GF-D8 (cell line): Measurements from ENCODE around the gene CEP57L1.
"Not testable (repeated sequence)": the region's sequence is repeated elsewhere in the genome, so short reads cannot be mapped to it uniquely, and the experiment has no call there.

Source experiments
- DNase-seq: peaks from one replicate; lab custom pipeline; 2025; lab: John Stamatoyannopoulos, UW

The CEP57L1 gene

GRCh38 chr6:109172101-109172746 lies 76.9 kb downstream of the CEP57L1 start:
- DNase-seq: no peak

- DNase-seq: no peak
Measured at GRCh38 chr6:109174916-109175315, 79.6 kb downstream of the CEP57L1 start.

- no peak for DNase-seq
Measured at GRCh38 chr6:109178921-109179320, 83.6 kb downstream of the CEP57L1 start.

GRCh38 chr6:109179507-109179906 lies 84.2 kb downstream of the CEP57L1 start:
- no peak for DNase-seq

GRCh38 chr6:109182578-109182977 lies 87.3 kb downstream of the CEP57L1 start:
- no peak for DNase-seq

- no peak for DNase-seq
Measured at GRCh38 chr6:109183109-109183650, 87.9 kb downstream of the CEP57L1 start.

GRCh38 chr6:109184638-109185037 lies 89.3 kb downstream of the CEP57L1 start:
- DNase-seq: no peak

GRCh38 chr6:109186012-109186411 lies 90.7 kb downstream of the CEP57L1 start:
- no peak for DNase-seq

GRCh38 chr6:109187399-109188114 lies 92.2 kb downstream of the CEP57L1 start:
- DNase-seq: no peak

DNA sequence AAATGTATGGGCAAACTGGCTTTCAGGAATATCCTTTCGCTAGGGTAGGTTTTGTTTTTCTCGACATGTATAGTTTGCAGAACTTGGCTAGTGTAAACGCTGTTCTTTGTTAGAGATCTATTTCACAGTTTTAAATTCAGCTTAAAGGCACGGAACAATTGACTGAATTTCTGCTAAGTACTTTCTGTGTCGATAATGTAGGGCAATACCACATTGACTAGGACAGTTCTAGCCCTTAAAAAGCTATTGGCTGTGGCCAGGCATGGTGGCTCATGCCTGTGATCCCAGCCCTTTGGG lies 92.8 kb downstream of the CEP57L1 start:
- DNase-seq: no peak

- not testable (repeated sequence) for DNase-seq
Measured at GRCh38 chr6:109191368-109191767, 96.1 kb downstream of the CEP57L1 start.

- no peak for DNase-seq
Measured at GRCh38 chr6:109192865-109193264, 97.6 kb downstream of the CEP57L1 start.

GRCh38 chr6:109194880-109195279 lies 99.6 kb downstream of the CEP57L1 start:
- DNase-seq: no peak

DNA sequence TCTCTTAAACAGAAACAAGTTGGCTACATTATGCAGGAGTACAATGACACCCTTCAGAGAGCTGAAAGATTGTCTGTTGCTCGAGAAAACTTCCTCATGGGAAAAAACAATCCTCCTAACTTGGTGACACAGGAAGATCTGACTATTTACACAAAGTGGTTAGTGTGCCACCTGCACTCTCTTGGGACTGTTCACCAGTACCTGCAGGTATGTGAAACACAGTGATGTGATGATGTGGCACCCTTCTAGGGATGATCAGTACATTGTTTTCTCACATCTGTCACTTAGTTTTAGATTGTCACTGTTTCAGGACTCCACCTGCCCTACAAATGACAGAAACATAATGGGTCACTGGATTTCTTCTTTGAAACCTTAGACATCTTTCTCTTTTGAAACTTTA lies 101.8 kb downstream of the CEP57L1 start:
- no peak for DNase-seq

GRCh38 chr6:109202409-109203264 lies 107.3 kb downstream of the CEP57L1 start:
- DNase-seq: no peak

DNA sequence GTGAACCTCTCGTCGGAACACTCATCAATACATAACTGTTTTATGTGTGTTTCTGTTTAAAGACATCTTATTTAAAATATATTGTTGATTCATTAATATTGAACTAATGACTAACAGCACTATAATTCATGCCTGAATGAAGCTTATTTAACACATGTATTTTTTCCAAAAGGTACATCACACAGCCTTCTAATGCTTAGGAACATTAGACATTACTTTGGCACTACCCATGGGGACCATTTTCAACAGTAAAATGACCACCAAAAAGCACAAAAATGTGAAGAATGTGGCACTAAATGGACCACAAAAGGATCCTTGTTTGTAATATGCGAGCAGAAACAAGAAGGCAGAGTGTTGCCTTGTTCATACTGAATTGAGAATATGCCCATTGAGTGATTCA lies 109.2 kb downstream of the CEP57L1 start:
- DNase-seq: no peak

- no peak for DNase-seq
Measured at GRCh38 chr6:109212683-109213082, 117.4 kb downstream of the CEP57L1 start.
